ENCODE measurements around the gene CACNA1C.
"Not testable (repeated sequence)": the region's sequence is repeated elsewhere in the genome, so short reads cannot be mapped to it uniquely, and the experiment has no call there.

Gene CACNA1C

GRCh38 chr12:2076728-2077127, 23.9 kb downstream of the CACNA1C start:
- DNase-seq = no peak

- no peak for DNase-seq
These were observed 27.8 kb downstream of the CACNA1C start for GRCh38 chr12:2080604-2081003.

DNA sequence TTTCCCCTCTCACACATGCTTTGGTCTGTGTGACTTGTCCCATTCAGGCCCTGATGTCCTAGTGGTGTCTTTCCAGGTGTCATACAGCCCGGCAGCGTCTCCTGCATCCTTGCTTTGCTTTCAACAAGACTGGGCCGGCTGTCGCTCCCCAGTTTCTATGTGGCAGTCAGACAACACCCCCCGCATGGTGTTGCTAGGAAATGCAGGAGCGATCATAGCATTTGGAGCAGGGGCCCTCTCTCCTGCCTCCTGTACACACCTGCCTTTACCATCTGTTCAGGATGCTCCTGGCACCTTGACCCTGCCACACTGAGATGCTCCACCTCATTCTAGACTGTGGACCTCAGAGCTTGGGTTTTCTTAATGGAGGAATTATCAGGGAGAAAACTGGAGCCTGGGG, 29.5 kb downstream of the CACNA1C start:
- DNase-seq = no peak

DNA sequence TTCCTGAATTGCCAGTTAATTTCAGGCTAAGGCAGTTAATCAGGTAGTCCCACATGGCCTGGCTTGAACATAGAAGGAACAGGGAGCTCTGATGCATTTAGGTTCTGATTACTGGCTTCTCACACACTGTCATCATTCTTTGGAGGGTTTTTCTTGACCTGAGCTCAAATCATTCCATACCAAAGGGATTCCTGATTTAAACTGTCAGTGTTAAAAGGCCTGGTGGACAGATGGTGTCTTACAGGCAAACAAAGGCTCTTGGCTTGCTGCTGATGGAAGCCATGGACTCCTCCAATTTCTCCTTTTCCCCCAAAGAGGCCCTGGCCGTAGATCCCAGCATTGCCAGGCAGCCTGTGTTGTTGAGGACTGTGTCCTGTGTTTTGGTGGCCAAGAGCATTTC, 30.2 kb downstream of the CACNA1C start:
- no peak for DNase-seq

DNA sequence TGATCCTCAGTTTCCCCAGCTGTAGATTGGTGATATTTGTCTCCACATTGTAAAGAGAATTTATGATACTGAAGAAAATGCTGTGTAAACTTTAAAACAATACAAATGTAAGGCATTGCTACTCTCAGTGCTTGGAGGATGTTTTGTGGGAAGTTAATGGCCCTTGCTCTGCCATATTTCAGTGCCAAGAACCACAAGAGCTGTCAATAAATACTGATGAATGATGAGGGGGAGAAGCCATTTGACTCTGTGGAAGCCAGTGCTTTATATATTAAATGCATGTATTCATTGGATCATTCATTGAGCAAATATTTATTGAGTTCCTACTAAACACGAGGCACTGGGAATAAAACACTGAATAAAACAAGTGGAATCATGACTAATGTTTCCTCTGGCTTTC, 30.8 kb downstream of the CACNA1C start:
- DNase-seq = no peak

GRCh38 chr12:2084553-2085296, 31.9 kb downstream of the CACNA1C start:
- no peak for DNase-seq

DNA sequence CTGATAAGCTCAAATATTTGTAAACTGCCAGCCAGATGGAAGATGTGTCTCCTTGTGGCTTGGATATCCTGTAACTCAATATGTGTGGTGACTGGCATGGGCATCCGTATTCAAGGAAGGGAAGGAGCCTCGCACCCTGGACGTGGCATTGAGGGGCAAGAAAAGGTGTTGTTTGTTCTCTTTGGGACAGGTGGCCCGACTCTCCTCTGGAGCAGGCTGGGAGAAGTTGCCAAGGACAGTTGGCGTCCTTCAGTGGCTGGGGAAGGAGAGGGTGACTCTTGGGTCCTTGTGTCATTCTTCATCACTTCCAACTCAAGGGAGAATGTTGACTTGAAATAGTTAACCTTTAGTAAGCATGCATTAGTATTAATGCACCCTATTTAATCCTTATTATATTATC, 39.6 kb downstream of the CACNA1C start:
- DNase-seq = no peak

- DNase-seq = no peak
These were observed 40.1 kb downstream of the CACNA1C start for GRCh38 chr12:2092890-2093289.

DNA sequence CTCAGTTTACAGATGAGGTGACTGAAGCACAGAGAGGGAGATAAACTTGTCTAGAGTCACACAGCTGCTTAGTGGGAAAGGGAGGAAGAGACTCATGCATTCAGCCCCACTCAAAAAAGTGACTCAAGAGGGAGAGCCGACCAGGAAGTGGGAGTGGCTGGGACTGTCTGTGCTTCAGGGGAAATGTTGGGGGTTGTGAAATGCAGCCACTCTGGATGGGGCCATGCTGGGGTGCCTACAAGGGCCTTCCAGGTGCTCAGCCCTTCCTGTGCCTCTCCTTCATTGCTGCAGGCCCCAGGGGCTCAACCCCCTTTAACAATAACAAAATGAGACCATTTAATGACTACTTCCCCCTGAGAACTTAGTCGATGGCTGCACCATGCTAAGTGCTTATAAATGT, 41.8 kb downstream of the CACNA1C start:
- no peak for DNase-seq

GRCh38 chr12:2095878-2096277, 43.1 kb downstream of the CACNA1C start:
- no peak for DNase-seq

DNA sequence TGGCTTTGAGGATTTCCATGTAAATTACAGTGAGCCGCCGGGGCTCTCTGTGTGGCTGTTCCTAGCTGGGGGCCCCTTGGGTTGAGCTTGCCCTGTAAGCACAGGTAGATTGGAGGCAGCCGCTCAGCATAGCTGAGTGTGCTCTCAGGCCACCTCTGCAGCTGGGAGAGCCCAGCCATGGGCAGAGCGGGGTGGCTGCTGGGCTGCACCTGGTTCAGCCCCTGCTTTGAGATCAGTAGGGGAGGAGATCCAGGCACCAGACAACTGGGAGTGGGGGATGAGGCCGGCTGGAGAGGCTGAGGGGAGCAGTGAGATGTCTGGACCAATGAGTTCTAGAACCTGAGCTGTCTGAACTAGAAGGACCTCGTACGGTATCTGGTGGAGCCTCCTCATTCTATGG, 44.8 kb downstream of the CACNA1C start:
- no peak for DNase-seq

- no peak for DNase-seq
These were observed 46.1 kb downstream of the CACNA1C start for GRCh38 chr12:2098852-2099251.

GRCh38 chr12:2099595-2099994, 46.8 kb downstream of the CACNA1C start:
- DNase-seq = no peak

DNA sequence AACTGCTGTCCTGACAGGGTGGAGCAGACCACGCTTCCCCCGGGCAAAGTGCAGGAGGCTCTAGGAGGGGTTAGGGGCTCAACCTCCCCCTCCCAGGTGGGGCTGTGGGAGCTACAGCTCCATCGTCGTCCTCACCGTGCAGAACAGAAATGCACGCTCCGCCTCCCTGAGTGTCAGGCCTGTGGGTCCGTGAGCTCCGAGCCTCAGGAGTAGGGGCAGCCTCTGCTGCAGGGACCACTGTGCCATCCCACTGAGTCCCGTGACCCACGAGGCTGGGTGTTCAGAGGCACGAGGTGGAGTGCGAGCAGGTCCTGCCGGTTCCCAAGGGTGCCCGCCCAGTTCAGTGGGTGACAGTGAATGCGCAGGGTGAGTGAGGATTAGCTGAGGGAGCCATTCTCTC, 48.6 kb downstream of the CACNA1C start:
- no peak for DNase-seq

DNA sequence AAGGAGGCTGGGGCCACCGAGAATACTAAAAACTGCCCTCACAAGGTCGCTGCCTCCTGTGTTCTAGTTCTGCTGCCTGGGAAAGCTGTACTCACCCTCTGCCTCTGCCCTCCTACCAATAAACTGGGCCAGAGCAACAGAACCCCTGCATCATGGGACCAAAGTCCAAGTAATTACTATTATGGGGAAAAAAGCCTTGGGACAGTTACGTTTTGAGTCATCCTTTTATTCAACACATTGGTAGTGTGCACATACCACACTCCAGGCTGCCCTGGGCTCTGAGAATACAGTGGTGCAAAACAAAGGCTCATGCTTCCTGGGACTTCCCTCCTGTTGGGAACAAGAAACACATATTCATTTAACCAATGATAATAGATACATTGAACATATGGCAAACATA, 49.0 kb downstream of the CACNA1C start:
- no peak for DNase-seq

- DNase-seq = not testable (repeated sequence)
These were observed 49.9 kb downstream of the CACNA1C start for GRCh38 chr12:2102736-2103135.

DNA sequence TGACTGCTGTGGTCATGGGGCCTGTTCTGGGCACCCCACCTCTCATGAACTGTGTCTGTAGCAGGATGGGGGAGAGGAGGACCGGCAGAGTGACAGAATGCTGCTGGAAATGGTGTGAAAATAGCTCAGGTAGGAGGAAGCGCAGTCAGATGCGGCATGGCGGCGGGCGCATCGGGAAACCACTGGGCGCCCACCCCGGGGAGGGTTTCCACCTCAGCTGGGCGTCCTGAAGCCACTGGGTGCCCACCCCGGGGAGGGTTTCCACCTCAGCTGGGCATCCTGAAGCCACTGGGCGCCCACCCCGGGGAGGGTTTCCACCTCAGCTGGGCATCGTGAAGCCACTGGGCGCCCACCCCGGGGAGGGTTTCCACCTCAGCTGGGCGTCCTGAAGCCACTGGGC, 52.6 kb downstream of the CACNA1C start:
- DNase-seq = not testable (repeated sequence)

DNA sequence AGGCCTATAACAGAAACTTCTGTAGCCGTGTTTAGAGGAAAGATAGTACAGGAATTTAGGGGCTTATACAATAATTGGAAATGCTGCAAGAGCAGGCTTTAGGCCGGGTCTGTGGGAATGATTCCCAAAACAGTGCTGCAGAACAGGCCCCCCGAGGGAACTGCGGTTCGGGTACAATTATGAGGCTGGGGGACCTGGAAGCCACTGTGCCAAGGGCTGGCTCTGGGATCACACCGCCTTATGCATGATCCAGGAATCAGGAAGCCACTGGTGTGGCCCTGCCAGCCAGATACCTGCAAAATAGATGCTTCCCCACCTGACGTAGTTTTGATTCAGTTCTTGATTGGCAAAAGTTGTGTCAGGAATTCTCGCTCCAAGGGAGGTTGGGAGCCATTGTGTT, 55.4 kb downstream of the CACNA1C start:
- DNase-seq = no peak

DNA sequence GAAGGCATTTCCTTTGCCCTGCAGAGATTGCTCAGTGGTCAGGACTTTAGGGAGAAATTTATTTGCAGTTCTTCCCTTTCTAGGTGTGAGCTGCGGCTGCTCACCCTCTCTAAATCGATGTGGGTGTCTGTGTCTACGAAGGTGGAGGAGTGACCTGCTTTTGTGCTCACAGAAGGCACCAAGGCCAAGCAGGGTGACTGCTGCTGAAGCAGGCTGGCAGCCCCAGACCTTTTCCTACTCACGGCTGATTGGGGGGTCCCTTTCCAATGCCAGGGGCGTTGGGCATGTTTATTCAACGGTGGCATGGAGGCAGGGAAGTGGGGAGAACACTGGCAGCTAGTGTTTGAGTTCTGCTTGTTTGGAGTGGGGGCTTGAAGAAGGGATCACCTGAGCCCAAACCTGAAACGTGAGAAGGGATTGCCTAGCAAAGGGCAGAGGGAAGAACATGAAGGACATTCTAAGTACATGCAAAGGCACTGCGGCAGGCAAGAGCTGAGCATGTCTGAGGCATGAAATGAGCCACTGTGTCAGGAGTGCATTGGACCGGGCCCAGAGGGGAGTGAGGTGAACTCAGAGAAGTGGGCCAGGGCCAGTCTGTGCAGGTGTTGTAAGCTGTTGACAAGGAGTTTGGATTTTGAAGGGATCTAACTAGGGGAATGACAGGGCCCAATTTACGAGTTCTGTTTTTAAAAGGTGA, 56.3 kb downstream of the CACNA1C start:
- no peak for DNase-seq

- DNase-seq = no peak
These were observed 57.3 kb downstream of the CACNA1C start for GRCh38 chr12:2110127-2110526.

- DNase-seq = no peak
These were observed 58.2 kb downstream of the CACNA1C start for GRCh38 chr12:2110849-2111566.

DNA sequence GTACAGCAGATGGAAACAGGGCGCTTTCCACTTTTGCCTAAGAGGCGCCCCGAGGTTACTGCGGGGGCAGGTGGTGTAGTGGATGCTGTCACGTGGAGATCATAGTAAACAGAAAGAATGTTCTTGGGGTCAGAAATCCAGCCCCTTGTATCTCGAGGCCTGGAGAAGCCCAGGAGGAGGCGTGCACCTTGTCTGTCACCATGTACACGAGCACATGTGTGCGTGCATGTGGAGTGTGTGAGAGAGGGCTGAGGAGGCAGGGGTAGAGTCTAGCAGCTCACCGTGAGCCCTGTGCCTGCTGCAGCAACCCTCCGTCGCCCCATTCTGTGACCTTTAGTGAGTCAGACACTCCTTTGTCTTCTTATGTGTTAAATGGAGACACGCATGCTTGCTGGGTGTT, 59.0 kb downstream of the CACNA1C start:
- DNase-seq = no peak

GRCh38 chr12:2112401-2112800, 59.6 kb downstream of the CACNA1C start:
- no peak for DNase-seq

All from stimulated activated CD4-positive, alpha-beta T cell treated with anti-CD3 and anti-CD28 coated beads, Interleukin-4, amount 100 ng/mL, for 4 hours (primary cell).